Measurements from ENCODE around the gene SYNDIG1.

DNA sequence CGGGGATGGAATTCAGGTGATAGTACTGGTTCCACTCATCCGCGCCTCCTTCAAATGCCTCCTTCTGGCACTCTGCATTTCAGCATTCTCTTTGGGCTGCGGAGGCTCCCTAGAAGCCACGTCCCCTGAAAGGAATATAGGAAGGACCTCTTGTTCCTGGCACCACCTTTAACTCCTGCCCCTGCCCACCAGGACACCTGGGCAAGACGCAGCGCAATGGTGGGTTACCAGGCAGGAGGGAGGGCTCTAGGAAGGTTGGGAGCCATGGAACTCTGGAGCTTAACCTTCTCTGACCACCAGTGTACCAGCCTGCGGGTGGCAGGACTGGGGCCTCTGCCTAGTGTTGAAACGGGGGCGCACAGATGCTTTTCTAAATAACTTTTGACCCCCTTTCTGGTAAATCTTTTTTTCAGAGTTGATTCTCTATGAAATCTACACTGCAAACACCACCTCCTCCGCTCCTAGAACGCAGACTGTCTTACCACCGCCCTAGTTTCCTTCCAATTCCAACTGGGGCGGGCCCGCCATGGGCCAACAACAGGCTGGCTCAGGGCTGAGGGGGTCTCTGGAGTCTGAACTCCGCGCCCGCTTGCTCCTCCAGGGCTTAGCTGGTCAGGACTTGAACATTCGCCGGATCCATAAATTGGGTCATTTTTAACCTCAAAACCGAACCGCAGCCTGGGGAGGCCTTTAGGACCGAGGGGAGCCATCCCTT, 871 bp upstream of the SYNDIG1 start:
- TF ChIP-seq POLR2A (IDR thresholded peaks at IDR 0.05; ENCODE audit: low read length) (no peak), CTCF (IDR thresholded peaks at IDR 0.05) (no peak), FOSL2 (IDR thresholded peaks at IDR 0.05) (no peak), FOSL2 (CRISPR knock-in tag; IDR thresholded peaks at IDR 0.05) (no peak), HDAC2 (IDR thresholded peaks at IDR 0.05) (no peak), JUNB (IDR thresholded peaks at IDR 0.05) (no peak), RCOR1 (IDR thresholded peaks at IDR 0.05; ENCODE audit: low read depth, low read length) (no peak), KDM1A (IDR thresholded peaks at IDR 0.05; ENCODE audit: low read depth) (no peak), MYC (IDR thresholded peaks at IDR 0.05; ENCODE audit: borderline replicate concordance, low read length) (no peak), RAD21 (conservative IDR thresholded peaks at IDR 0.05 in 1 of 2, IDR thresholded peaks at IDR 0.05 in 1 of 2) (no peak), CHD4 (IDR thresholded peaks at IDR 0.05; ENCODE audit: borderline replicate concordance) (no peak), EHMT2 (IDR thresholded peaks at IDR 0.05; ENCODE audit: low read depth) (no peak)
